ENCODE data around the gene RNF212. TPM values are rescaled to one million over a fixed set of nuclear protein-coding genes. Genes with fewer than 3 reads are reported as not detected.

RNF212 gene
- total RNA-seq, 1 donor from 2014 or later, result 11.2 TPM

DNA sequence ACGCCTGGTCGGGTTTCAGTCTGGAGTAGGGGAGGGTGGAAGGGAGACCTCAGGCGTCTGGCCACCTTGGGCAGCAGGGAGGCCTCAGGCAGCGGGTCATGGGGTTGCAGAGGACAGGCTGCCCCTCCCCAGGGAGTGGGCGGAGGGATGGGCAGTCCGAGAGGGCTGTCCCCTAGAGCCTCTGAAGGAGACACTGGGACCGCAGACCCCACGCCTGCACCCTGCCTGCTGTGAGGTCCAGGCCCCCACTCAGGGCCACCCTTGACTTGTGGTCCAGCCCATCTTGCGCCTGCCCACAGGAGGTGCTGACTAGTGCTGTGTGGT, 85.5 kb downstream of the RNF212 start:
- TF ChIP-seq, protein P1, sequence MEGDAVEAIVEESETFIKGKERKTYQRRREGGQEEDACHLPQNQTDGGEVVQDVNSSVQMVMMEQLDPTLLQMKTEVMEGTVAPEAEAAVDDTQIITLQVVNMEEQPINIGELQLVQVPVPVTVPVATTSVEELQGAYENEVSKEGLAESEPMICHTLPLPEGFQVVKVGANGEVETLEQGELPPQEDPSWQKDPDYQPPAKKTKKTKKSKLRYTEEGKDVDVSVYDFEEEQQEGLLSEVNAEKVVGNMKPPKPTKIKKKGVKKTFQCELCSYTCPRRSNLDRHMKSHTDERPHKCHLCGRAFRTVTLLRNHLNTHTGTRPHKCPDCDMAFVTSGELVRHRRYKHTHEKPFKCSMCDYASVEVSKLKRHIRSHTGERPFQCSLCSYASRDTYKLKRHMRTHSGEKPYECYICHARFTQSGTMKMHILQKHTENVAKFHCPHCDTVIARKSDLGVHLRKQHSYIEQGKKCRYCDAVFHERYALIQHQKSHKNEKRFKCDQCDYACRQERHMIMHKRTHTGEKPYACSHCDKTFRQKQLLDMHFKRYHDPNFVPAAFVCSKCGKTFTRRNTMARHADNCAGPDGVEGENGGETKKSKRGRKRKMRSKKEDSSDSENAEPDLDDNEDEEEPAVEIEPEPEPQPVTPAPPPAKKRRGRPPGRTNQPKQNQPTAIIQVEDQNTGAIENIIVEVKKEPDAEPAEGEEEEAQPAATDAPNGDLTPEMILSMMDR (IDR thresholded peaks at IDR 0.05; ENCODE audit: unreplicated experiment), result no peak
- Mint-ChIP-seq H3K4me3 (ENCODE audit: low read depth) (no peak overlapping the region), H3K4me1 (ENCODE audit: low read depth) (peaks cover 2% of the 10 kb centered on the region)

DNA sequence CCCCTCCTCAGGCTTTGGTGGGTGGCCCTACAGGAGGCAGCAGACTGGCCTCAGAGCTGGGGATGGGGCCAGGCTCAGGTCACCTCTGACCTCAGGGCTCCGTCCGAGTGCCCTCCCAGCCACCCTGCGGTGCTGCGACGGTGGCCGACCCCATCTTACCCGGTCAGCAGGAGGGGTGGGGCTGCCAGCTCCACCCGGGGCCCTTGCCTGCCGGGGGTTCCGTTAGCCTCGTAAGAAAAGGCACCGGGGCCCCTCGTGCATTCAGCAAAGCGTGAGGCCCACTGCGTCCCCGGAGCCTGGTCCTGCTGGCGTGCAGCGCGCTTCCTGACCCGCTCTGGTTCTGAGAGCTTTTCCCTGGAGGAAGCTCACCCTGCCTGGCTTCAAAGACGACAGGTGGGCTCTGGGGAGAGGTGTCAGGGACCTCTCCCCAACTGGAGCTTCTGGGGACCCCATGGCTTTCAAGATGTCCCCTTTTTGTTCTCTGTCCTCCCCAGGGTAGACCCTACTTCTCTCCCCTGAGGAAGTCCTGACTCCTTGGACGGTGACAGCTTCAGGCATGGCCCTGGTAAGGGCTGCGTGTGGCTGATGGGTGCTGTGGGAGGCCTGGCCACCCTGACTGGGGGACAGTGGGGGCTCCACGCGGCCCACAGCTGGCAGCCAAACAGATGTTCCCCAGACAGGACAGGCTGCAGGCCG, 86.0 kb downstream of the RNF212 start:
- H3K36me3 Mint-ChIP-seq (ENCODE audit: insufficient read depth), result peaks cover 8% of the 10 kb centered on the region

More for the DNA sequence above, 85.5 kb downstream of the RNF212 start:
- Mint-ChIP-seq H3K9me3 (ENCODE audit: low read depth) (no peaks in the 10 kb centered on the region), H3K27me3 (no peaks in the 10 kb centered on the region), H3K36me3 (ENCODE audit: insufficient read depth) (peaks cover 8% of the 10 kb centered on the region), H3K27ac (no peak overlapping the region)
- DNase-seq (ENCODE audit: low spot score, unreplicated experiment), result no peak

DNA sequence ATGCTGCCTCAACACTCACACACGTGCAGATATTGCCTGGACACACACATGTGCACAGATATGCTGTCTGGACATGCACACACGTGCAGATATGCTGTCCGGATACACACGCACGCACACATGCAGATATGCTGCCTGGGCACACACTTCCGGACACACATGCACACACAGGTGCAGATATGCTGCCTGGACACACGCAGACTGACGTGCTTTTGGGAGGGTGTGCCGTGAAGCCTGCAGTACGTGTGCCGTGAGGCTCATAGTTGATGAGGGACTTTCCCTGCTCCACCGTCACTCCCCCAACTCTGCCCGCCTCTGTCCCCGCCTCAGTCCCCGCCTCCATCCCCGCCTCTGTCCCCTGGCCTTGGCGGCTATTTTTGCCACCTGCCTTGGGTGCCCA, 87.2 kb downstream of the RNF212 start:
- no peaks in the 10 kb centered on the region for H3K9me3 Mint-ChIP-seq (ENCODE audit: low read depth)

More for the DNA sequence above, 86.0 kb downstream of the RNF212 start:
- H3K4me1 Mint-ChIP-seq (ENCODE audit: low read depth), result peaks cover 2% of the 10 kb centered on the region
- no peak for DNase-seq (ENCODE audit: low spot score, unreplicated experiment)
- no peak overlapping the region for H3K27ac Mint-ChIP-seq
- no peak overlapping the region for H3K4me3 Mint-ChIP-seq (ENCODE audit: low read depth)
- no peaks in the 10 kb centered on the region for H3K9me3 Mint-ChIP-seq (ENCODE audit: low read depth)
- no peaks in the 10 kb centered on the region for H3K27me3 Mint-ChIP-seq
- TF ChIP-seq, protein P1 (IDR thresholded peaks at IDR 0.05; ENCODE audit: unreplicated experiment), result no peak

DNA sequence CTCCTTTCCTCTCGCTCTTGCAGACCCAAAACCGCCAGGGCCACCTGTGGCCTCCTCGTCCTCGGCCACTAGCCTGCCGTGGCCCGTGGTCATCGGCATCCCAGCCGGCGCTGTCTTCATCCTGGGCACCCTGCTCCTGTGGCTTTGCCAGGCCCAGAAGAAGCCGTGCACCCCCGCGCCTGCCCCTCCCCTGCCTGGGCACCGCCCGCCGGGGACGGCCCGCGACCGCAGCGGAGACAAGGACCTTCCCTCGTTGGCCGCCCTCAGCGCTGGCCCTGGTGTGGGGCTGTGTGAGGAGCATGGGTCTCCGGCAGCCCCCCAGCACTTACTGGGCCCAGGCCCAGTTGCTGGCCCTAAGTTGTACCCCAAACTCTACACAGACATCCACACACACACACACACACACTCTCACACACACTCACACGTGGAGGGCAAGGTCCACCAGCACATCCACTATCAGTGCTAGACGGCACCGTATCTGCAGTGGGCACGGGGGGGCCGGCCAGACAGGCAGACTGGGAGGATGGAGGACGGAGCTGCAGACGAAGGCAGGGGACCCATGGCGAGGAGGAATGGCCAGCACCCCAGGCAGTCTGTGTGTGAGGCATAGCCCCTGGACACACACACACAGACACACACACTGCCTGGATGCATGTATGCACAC, 88.3 kb downstream of the RNF212 start:
- Mint-ChIP-seq H3K36me3 (ENCODE audit: insufficient read depth) (peaks cover 8% of the 10 kb centered on the region), H3K27me3 (no peaks in the 10 kb centered on the region), H3K4me3 (ENCODE audit: low read depth) (no peak overlapping the region), H3K27ac (no peak overlapping the region), H3K4me1 (ENCODE audit: low read depth) (peaks cover 2% of the 10 kb centered on the region), H3K9me3 (ENCODE audit: low read depth) (no peaks in the 10 kb centered on the region)
- TF ChIP-seq, protein P1 (IDR thresholded peaks at IDR 0.05; ENCODE audit: unreplicated experiment), result no peak
- DNase-seq (ENCODE audit: low spot score, unreplicated experiment), result no peak

More for the DNA sequence above, 87.2 kb downstream of the RNF212 start:
- H3K27ac Mint-ChIP-seq, result no peak overlapping the region
- H3K4me1 Mint-ChIP-seq (ENCODE audit: low read depth), result peaks cover 2% of the 10 kb centered on the region
- peaks cover 8% of the 10 kb centered on the region for H3K36me3 Mint-ChIP-seq (ENCODE audit: insufficient read depth)
- H3K4me3 Mint-ChIP-seq (ENCODE audit: low read depth), result no peak overlapping the region
- TF ChIP-seq, protein P1 (IDR thresholded peaks at IDR 0.05; ENCODE audit: unreplicated experiment), result no peak
- H3K27me3 Mint-ChIP-seq, result no peaks in the 10 kb centered on the region
- DNase-seq (ENCODE audit: low spot score, unreplicated experiment), result no peak

DNA sequence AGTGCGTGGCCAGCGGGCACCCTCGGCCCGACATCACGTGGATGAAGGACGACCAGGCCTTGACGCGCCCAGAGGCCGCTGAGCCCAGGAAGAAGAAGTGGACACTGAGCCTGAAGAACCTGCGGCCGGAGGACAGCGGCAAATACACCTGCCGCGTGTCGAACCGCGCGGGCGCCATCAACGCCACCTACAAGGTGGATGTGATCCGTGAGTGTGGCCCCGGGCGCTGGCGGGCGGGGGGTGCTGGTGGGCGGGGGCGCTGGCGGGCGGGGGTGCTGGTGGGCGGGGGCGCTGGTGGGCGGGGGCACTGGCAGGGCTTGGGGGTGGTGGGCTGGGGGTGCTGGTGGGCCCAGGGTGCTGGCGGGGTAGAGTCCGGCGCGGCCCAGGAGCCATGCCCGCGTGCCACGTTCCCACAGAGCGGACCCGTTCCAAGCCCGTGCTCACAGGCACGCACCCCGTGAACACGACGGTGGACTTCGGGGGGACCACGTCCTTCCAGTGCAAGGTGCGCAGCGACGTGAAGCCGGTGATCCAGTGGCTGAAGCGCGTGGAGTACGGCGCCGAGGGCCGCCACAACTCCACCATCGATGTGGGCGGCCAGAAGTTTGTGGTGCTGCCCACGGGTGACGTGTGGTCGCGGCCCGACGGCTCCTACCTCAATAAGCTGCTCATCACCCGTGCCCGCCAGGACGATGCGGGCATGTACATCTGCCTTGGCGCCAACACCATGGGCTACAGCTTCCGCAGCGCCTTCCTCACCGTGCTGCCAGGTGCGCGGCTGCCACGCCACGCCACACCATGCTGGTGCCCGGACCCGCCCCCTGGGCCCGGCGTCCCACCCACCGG, 89.2 kb downstream of the RNF212 start:
- Mint-ChIP-seq H3K36me3 (ENCODE audit: insufficient read depth) (peaks cover 8% of the 10 kb centered on the region), H3K27ac (no peak overlapping the region), H3K4me3 (ENCODE audit: low read depth) (no peak overlapping the region), H3K4me1 (ENCODE audit: low read depth) (peaks cover 3% of the 10 kb centered on the region), H3K27me3 (no peaks in the 10 kb centered on the region), H3K9me3 (ENCODE audit: low read depth) (no peaks in the 10 kb centered on the region)
- no peak for DNase-seq (ENCODE audit: low spot score, unreplicated experiment)
- TF ChIP-seq, protein P1 (IDR thresholded peaks at IDR 0.05; ENCODE audit: unreplicated experiment), result no peak

Measured in progenitor cell of endocrine pancreas (in vitro differentiated cells).